Activated CD4-positive, alpha-beta T cell treated with anti-CD3 and anti-CD28 coated beads for 4 hours (primary cell): ENCODE results near the gene BCHE.

ENCODE experiments used
- DNase-seq, 2 donors: peaks; one replicate each; pipeline ENCODE4 v3.0.0-alpha.2; 2020

The BCHE gene

DNA sequence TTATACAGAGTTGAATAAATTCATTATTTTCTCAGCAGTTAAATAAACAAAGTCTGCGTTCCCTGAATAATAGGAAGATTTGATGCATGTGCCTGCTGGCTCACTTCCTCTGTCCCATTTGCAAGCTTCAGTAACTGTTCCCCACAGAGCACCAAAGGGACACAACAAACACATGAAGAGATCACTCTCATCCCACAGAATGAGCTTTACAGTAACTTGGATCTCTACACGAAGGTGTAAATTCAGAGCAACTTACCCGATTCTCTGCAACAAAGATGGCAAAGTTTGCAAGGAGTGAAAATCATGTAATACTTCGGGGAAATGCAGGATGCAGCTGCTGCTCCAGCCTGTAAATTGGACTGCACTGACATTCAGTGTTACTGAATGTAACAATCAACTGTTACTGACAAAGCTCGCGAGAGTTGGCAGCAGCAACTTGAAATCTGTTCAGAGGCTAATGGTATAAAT lies at the start of gene BCHE:
TSS of gene BCHE (minus strand) at position 366 of the 468 bp plus-strand sequence. CDS start 6,390 bp downstream, outside the sequence.
- no peak for DNase-seq

DNA sequence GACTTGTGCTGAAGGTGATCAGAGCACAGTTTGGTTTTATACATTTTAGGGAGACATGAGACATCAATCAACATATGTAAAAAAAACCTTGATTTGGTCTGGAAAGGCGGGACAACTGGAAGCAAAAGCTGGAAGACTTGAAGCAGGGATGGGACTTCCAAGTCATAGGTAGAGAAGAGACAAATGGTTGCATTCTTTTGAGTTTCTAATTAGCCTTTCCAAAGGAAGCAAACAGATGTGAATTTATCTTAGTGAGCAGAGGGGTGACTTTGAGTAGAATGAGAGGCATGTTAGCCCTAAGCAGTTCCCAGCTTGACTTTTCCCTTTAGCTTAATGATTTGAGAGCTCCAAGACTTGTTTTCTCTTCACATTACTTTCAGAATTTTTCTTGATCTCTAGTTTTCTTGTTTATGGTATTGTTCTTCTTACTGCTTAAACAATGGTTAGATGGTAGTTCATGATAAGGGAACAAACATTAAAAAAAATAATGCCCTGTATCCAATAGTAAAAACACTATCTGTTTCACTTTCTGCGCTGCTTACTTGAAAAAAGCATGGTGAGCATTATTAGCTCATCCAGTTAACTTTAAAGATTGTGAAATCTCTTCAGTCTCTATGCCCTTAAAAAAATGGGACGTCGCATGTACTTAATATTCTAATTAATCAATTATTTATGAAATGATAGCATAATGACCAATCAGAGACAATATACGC lies 48.5 kb upstream of the BCHE start:
- DNase-seq, result no peak

GRCh38 chr3:165884518-165884917 lies 47.3 kb upstream of the BCHE start:
- DNase-seq, result no peak

GRCh38 chr3:165883863-165884478 lies 46.7 kb upstream of the BCHE start:
- no peak for DNase-seq

DNA sequence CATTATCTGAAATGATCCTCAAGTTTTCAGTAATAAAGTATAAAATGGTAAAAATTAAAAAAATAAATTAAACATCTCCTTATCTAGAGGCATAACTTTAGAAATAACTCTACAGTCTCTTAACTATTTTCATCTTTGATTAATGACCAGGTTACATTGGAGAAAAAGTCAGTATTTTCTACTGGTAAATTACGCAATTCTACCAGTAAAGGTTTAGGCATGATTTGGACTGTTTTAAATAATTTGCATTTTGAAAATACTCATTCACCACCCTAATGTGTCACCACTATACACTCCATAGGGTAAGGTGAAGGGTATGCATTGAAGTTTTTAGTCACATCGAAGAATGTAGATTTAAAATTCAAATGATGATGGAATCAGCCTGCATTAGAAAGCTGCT lies 45.9 kb upstream of the BCHE start:
- no peak for DNase-seq

DNA sequence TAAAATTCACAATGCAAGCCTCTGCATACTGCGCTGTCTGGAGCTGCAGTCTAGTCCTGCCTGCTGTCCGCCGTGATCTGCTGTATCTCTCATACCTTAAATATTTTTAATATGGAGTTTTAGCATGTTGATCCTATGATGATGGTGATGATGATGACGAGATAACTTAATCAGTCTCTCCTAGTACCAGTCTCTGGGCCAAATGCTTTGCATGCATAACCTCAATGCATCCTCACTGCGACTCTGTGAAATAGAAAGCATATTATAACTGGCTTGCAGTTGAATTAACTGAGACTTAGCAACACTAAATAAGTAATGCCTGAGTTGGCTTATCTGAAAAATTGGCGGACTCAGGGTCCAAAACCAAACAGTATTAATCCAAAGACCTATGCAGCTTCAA lies 38.4 kb upstream of the BCHE start:
- no peak for DNase-seq

DNA sequence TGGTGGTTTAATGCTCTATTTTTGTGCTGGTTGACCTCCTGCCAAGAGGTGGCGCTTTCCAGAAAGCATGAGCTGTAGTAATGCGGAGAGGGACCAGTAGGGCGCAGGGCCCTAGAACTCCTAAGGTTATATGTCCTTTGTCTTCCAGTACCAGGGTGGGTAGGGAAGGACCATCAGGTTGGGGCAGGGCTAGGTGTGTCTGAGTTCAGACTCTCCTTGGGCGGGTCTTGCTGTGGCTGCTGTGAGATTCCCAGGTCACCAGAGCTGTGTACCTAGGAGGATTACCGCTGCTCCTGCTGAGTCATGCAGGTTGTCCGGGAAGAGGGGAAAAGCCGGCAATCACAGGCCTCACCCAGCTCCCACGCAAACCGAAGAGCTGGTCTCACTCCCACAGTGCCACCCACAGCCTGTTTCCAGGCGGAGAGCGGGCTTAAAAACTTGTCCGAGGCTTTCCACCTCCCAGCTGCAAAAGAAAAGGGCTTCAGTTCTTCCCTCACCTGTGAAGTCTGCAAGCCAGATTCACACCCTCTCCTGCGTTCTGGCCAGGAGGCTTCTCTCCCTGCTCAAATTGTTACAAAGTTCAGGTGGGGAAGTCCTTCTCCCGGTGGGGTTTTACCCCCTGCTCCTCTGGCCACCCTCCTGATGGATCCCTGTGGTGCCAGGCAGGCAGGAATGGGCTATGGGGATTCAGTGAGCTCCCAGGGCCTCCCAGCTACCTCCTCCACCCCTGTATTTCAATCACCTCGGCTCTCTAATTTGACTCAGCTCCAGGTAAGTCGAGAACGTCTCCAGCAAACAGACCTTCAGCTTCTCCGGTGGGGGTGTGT lies 37.7 kb upstream of the BCHE start:
- DNase-seq, result no peak

DNA sequence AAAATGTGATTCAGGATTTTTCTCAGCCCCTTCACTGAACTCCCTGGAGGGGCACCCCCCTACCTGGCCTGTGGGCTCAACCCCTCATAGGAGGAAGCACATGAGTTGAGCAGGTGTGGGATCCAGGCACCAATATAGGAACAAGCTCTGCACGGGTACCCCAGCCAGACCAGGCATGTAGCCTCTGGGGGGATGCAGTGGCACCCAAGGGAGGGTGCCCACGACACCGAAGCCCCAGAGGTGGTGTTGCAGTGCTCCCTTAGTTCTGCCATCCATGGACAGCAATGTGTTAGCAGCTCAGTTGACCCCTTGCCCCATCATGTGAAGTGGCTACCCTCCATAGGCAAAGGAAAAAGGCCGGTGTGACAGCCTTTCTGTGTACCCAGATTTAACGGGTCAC lies 30.9 kb upstream of the BCHE start:
- no peak for DNase-seq

- DNase-seq, result no peak
Measured at GRCh38 chr3:165859061-165859460, 21.8 kb upstream of the BCHE start.

DNA sequence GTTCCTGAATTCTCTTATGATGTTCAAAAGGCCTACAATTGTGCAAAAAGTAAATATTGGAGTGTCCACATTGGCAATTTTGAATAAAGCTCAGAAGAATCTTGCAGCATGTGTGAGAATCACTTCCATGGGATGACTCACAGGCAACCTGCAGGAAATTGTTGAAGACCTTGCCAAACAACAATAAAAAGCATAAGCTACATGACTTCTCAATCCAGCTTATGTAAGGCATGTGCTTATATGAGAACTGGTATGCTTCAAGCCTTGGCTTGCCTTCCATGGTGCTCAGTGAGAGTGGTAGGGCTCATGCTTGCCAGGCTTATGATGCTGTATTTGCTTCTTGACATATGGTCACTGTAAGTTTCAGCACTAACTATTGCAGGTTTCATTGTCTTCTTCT lies 18.4 kb upstream of the BCHE start:
- no peak for DNase-seq

GRCh38 chr3:165854696-165855095 lies 17.5 kb upstream of the BCHE start:
- no peak for DNase-seq

GRCh38 chr3:165852711-165853110 lies 15.5 kb upstream of the BCHE start:
- DNase-seq, result no peak

- DNase-seq, result no peak
Measured at GRCh38 chr3:165852191-165852590, 15.0 kb upstream of the BCHE start.

DNA sequence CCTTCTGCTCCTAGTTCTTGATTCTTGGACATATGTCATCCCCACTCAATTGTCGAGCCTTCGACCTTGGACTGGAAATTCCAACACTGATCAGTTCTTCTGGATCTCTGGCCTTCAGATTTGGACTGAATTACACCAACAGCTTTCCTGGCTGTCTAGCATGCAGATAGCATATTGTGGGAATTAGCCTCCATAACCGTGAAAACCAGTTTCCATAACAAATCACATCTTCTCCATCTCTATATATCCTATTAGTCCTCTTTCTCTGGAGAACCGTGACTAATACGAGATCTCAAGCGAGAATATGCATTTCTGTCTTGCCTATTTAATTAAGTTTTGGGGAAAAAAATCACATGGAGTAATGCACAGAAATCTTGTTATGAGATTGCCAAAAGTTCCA lies 8.8 kb upstream of the BCHE start:
- no peak for DNase-seq

DNA sequence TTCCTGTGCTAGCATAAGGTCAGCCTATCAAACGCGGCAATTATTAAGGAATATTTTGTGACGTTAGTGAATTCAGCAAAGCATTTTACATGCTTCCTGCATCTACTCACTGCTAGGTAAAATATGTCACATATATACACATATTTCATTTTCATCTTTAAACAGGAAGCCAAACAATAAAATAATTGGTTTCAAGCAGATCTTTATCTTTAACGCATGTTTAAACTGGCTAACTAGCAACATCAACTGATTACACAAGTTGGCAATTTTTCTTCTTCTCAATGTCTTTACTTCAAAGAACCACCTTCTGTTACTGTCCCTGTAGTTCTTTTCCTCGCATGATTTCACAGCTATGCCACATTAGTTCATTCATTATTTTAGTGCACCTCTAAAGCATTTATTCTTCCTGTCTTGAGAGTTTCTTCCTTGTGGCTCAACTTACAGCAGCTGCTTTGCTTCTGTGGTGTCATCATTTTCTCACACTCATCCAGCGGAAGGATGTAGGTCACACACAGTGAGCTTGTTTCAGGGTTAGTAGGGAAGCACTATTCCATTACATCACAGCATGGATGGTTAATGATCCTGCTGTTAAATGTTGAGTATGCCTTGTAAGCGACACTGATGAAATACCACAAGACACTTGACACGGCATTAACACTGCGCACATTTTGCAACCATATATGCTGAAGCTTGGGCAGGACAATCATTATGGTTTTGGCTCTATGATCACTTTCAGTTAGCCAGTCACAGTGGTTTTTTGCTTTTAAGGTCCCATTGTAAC lies 2.3 kb upstream of the BCHE start:
- no peak for DNase-seq

DNA sequence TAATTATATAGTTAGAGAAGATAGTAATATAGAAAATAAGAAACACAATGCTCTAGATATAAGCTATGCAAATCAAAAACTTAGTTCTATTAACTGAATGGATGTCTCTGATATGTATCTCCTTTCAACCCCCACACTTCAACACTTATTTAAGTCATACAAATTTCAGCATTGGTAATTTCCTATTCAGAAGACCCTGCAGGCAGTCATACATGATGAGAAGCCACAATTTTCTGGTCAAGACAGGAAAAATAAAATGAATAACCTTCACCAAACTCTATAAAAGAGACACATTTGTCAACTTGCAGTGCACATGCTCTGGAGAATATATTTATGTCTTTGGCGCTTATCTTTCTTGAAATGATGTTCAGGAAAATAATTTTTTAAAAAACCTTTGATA lies 578 bp upstream of the BCHE start:
- no peak for DNase-seq

- no peak for DNase-seq
Measured at GRCh38 chr3:165835431-165835830, 1.8 kb downstream of the BCHE start.

- no peak for DNase-seq
Measured at GRCh38 chr3:165830746-165831145, 6.5 kb downstream of the BCHE start.

DNA sequence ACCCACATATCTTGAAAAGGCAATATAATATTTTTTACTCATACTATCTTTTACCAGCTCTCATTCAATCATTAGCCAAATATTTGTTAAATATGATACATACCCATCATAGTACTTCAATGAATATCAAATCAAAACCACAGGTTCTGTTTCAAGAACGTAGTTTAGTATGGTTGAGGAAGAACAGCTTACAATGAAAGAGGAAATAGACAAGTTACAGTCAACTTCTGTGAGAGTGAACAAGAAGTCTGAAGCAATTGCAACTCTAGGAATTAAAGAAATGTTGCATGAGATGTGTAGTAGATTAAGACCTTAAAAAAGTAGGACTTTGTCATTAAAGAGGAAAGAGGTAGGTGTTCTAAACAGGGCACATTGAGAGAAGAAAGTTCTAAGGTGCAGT lies 9.3 kb downstream of the BCHE start:
- DNase-seq, result no peak

- no peak for DNase-seq
Measured at GRCh38 chr3:165827233-165827632, 10.0 kb downstream of the BCHE start.

DNA sequence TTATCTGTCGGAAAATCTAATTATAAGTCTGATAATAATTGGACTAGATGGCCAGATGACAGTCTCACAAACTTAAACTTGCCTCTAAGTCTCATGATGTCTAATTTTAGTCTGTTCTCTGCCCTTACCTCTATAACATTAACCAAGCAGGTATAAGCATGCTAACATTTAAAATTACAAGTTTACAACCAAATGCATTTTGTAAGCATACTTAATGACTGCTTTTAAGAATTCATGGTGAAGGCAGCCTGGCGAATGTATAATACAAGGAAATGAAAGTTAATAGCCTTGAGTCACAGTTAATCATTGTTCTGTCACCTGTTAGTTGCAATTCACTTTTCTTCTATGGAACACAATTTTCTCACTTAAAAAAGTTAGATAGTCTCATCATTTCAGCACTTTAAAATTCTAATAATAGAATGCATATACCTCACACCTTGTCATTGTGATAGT lies 16.5 kb downstream of the BCHE start:
- DNase-seq, result no peak

GRCh38 chr3:165817160-165817709 lies 20.0 kb downstream of the BCHE start:
- no peak for DNase-seq

GRCh38 chr3:165816209-165816608 lies 21.0 kb downstream of the BCHE start:
- DNase-seq, result no peak
